ENCODE measurements around the gene SLC13A1. TPM values are rescaled to one million over a fixed set of nuclear protein-coding genes. Genes with fewer than 3 reads are reported as not detected.

SLC13A1 gene
- total and polyA plus RNA-seq, 2 experiments from 2014 or later = not detected

GRCh38 chr7:123204206-123204835 lies 4.6 kb upstream of the SLC13A1 start (continued):
- TF ChIP-seq, protein P1, sequence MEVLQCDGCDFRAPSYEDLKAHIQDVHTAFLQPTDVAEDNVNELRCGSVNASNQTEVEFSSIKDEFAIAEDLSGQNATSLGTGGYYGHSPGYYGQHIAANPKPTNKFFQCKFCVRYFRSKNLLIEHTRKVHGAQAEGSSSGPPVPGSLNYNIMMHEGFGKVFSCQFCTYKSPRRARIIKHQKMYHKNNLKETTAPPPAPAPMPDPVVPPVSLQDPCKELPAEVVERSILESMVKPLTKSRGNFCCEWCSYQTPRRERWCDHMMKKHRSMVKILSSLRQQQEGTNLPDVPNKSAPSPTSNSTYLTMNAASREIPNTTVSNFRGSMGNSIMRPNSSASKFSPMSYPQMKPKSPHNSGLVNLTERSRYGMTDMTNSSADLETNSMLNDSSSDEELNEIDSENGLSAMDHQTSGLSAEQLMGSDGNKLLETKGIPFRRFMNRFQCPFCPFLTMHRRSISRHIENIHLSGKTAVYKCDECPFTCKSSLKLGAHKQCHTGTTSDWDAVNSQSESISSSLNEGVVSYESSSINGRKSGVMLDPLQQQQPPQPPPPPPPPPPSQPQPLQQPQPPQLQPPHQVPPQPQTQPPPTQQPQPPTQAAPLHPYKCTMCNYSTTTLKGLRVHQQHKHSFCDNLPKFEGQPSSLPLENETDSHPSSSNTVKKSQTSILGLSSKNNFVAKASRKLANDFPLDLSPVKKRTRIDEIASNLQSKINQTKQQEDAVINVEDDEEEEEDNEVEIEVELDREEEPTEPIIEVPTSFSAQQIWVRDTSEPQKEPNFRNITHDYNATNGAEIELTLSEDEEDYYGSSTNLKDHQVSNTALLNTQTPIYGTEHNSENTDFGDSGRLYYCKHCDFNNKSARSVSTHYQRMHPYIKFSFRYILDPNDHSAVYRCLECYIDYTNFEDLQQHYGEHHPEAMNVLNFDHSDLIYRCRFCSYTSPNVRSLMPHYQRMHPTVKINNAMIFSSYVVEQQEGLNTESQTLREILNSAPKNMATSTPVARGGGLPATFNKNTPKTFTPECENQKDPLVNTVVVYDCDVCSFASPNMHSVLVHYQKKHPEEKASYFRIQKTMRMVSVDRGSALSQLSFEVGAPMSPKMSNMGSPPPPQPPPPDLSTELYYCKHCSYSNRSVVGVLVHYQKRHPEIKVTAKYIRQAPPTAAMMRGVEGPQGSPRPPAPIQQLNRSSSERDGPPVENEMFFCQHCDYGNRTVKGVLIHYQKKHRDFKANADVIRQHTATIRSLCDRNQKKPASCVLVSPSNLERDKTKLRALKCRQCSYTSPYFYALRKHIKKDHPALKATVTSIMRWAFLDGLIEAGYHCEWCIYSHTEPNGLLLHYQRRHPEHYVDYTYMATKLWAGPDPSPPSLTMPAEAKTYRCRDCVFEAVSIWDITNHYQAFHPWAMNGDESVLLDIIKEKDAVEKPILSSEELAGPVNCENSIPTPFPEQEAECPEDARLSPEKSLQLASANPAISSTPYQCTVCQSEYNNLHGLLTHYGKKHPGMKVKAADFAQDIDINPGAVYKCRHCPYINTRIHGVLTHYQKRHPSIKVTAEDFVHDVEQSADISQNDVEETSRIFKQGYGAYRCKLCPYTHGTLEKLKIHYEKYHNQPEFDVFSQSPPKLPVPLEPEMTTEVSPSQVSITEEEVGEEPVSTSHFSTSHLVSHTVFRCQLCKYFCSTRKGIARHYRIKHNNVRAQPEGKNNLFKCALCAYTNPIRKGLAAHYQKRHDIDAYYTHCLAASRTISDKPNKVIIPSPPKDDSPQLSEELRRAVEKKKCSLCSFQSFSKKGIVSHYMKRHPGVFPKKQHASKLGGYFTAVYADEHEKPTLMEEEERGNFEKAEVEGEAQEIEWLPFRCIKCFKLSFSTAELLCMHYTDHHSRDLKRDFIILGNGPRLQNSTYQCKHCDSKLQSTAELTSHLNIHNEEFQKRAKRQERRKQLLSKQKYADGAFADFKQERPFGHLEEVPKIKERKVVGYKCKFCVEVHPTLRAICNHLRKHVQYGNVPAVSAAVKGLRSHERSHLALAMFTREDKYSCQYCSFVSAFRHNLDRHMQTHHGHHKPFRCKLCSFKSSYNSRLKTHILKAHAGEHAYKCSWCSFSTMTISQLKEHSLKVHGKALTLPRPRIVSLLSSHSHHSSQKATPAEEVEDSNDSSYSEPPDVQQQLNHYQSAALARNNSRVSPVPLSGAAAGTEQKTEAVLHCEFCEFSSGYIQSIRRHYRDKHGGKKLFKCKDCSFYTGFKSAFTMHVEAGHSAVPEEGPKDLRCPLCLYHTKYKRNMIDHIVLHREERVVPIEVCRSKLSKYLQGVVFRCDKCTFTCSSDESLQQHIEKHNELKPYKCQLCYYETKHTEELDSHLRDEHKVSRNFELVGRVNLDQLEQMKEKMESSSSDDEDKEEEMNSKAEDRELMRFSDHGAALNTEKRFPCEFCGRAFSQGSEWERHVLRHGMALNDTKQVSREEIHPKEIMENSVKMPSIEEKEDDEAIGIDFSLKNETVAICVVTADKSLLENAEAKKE (CRISPR knock-in tag; IDR thresholded peaks at IDR 0.05) = no peak
- TF ChIP-seq ZNF331 (CRISPR knock-in tag; IDR thresholded peaks at IDR 0.05; ENCODE audit: low read depth) (no peak), ZNF114 (CRISPR knock-in tag; IDR thresholded peaks at IDR 0.05) (no peak), CREB1 (CRISPR knock-in tag; IDR thresholded peaks at IDR 0.05; ENCODE audit: low read depth) (no peak), POLR2AphosphoS5 (IDR thresholded peaks at IDR 0.05; ENCODE audit: low read depth) (no peak)

DNA sequence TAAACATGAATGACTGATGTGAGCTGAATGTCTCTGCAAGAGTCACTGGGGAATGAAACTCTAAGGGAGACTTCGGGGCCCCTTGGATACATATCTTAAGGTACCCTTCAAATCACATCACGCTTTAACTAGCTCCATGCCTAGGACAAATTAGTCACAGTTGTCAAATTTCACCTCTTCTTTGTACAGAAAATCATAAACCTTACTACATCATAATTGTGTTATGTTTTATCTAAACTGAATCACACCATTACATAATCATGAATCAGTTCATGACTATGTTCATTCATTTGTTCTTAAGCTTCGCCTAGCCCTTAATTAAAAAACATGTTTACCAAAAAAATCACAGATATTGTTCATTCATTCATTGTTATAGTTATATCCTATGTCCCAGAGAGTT lies 2.1 kb upstream of the SLC13A1 start:
- no peak for DNase-seq (ENCODE audit: low spot score)
- no peaks in the 10 kb centered on the region for H3K4me1 ChIP-seq (ENCODE audit: insufficient read depth)
- H3K36me3 ChIP-seq (ENCODE audit: insufficient read depth) = no peaks in the 10 kb centered on the region
- H3K27ac ChIP-seq (ENCODE audit: low read depth) = no peak overlapping the region
- H3K4me2 ChIP-seq = no peak overlapping the region
- H3F3A ChIP-seq (replicated peaks; ENCODE audit: low read depth) = no peaks in the 10 kb centered on the region
- Mint-ChIP-seq H3K4me1 (peaks cover 10% of the 10 kb centered on the region), H3K4me3 (no peak overlapping the region), H3K36me3 (ENCODE audit: low read depth) (no peaks in the 10 kb centered on the region), H3K27ac (no peak overlapping the region), H3K9me3 (no peaks in the 10 kb centered on the region), H3K27me3 (ENCODE audit: insufficient read depth, low read depth, poor library complexity) (peaks cover 2% of the 10 kb centered on the region)
- peaks cover 13% of the 10 kb centered on the region for H3K9me2 ChIP-seq (ENCODE audit: insufficient read depth)
- ATAC-seq = no peak
- no peaks in the 10 kb centered on the region for H3K27me3 ChIP-seq (ENCODE audit: insufficient read depth)
- H3K79me2 ChIP-seq (replicated peaks; ENCODE audit: insufficient read depth) = no peaks in the 10 kb centered on the region
- H2AFZ ChIP-seq = no peak overlapping the region
- H4K20me1 ChIP-seq (replicated peaks; ENCODE audit: insufficient read depth) = no peaks in the 10 kb centered on the region
- no peak overlapping the region for H3K4me3 ChIP-seq
- no peak for TF ChIP-seq POLR2AphosphoS5 (IDR thresholded peaks at IDR 0.05; ENCODE audit: low read depth)
- TF ChIP-seq, protein P2, sequence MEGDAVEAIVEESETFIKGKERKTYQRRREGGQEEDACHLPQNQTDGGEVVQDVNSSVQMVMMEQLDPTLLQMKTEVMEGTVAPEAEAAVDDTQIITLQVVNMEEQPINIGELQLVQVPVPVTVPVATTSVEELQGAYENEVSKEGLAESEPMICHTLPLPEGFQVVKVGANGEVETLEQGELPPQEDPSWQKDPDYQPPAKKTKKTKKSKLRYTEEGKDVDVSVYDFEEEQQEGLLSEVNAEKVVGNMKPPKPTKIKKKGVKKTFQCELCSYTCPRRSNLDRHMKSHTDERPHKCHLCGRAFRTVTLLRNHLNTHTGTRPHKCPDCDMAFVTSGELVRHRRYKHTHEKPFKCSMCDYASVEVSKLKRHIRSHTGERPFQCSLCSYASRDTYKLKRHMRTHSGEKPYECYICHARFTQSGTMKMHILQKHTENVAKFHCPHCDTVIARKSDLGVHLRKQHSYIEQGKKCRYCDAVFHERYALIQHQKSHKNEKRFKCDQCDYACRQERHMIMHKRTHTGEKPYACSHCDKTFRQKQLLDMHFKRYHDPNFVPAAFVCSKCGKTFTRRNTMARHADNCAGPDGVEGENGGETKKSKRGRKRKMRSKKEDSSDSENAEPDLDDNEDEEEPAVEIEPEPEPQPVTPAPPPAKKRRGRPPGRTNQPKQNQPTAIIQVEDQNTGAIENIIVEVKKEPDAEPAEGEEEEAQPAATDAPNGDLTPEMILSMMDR (conservative IDR thresholded peaks at IDR 0.05; ENCODE audit: low read depth in 2 of 2) = no peak
- TF ChIP-seq ZNF331 (CRISPR knock-in tag; IDR thresholded peaks at IDR 0.05; ENCODE audit: low read depth) = no peak
- no peak for TF ChIP-seq STAT1 (IDR thresholded peaks at IDR 0.05; ENCODE audit: unreplicated experiment)
- no peak for TF ChIP-seq NANOG (IDR thresholded peaks at IDR 0.05; ENCODE audit: borderline replicate concordance)

Measured in GM23338 (cell line).